Retinal pigment epithelial cell (primary cell): Measurements from ENCODE around the gene KCNN3.

Source experiments
- DNase-seq: peaks from one replicate; pipeline ENCODE4 v3.0.0-alpha.2; 2010; ENCODE audit warnings: low read depth
- H3K4me3 ChIP-seq: 2 replicates; pipeline ENCODE4 v1.5.1; 2011; ENCODE audit warnings: mild to moderate bottlenecking, low read length, control low read depth, moderate library complexity
- TF ChIP-seq, protein P1 (sequence below): conservative IDR thresholded peaks from 2 replicates; pipeline ENCODE4 v1.5.1; 2011; ENCODE audit warnings: low read depth, low read length, control low read depth, inconsistent platforms

KCNN3 gene

DNA sequence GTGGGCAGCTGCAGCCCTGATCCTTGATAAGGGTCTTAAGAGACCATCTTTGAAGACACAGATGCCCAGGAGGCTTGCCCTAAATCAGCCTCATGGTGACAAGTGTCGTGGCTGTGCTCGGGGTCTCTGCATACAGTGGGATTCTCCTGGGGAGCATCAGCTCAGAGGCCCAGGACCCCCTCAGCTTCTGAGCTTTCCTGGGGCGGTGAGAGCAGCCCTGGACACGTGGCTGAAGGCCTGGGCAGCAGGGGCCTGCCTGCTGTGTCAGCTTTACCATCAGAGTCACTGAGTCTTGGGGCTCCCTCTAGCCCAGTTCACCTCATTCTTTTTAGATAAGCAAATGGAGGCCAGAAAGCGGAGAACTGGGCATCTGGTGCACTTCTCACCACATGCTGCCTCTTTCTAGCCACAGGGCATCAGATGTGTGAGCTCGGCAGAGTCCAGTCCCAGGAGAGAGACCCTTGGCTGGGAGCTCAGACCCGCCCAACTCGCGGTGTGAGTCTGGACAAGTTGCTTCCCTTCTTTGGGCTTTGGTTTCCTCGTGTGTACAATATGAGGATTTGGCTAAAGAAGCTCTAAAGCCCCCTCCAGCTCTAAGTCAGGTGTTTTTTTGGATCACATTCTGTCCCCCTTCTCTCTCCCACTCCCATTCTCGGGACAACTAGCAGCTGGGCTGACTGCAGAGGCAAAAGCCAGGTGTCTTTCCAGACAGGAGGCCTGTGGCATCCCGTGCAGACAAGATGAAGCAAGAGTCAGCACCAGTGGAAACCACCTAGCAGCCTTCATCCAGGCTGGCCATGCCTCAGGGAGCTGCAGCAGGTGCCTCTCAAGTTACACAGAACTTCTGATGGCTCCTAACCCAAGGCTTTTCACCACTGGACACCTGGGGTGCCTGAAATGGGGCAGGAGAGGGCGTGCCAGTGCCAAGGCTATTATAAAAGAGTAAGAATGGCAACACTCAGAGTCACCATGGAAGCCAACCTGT is 119.1 kb downstream of the KCNN3 start:
- DNase-seq, result no peak
- H3K4me3 ChIP-seq, result no peak overlapping the region
- TF ChIP-seq, protein P1, sequence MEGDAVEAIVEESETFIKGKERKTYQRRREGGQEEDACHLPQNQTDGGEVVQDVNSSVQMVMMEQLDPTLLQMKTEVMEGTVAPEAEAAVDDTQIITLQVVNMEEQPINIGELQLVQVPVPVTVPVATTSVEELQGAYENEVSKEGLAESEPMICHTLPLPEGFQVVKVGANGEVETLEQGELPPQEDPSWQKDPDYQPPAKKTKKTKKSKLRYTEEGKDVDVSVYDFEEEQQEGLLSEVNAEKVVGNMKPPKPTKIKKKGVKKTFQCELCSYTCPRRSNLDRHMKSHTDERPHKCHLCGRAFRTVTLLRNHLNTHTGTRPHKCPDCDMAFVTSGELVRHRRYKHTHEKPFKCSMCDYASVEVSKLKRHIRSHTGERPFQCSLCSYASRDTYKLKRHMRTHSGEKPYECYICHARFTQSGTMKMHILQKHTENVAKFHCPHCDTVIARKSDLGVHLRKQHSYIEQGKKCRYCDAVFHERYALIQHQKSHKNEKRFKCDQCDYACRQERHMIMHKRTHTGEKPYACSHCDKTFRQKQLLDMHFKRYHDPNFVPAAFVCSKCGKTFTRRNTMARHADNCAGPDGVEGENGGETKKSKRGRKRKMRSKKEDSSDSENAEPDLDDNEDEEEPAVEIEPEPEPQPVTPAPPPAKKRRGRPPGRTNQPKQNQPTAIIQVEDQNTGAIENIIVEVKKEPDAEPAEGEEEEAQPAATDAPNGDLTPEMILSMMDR, result no peak

DNA sequence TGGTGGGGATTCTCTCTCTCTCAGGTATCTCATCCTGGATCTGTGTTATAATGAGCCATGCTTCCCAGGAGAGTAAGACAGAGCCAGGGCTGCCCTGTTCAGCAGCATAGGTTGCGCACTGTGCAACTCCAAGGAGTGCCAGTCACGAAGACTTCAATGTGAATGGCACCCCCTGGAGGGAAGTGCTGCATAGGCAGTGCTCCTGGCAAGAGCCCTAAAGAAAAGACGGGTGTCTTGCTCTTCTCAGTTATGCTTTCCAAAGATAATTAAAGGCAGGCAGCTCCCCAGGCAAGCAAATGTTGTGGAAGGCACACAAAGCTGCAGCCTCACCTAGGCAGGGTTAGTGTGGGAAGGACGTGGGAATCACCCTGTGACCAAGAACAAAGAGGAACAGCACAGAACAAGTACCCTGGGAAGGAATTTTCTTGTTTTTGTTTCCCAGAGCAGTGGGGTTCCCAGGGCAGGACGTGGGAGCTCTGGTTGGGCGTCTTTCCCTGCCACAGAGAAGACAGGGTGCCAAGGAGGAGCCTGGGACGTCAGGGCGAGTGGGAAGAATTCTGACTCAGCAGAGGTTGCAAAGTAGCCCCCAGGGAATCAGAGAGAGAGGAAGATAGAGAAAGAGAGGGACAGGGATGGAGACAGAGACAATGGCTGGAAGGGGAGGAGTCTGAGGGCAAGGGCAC is 120.9 kb downstream of the KCNN3 start:
- no peak overlapping the region for H3K4me3 ChIP-seq
- TF ChIP-seq, protein P1, result peak; percentile 49
- no peak for DNase-seq

DNA sequence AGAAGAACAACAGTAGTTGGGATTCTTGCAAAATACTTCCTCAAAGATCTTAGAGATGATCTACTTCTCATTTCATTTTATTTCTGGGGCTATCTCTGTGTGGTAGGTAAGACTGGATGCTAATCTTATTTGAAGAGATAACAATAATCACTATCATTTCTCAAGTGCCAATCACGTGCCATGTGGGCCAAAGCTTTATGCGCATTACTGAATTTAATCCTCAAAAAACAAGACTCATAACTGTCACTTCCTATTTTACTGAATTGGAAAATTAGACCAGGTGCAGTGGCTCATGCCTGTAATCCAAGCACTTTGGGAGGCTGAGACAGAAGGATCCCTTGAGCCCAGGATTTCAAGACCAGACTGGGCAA is 121.7 kb downstream of the KCNN3 start:
- no peak overlapping the region for H3K4me3 ChIP-seq
- TF ChIP-seq, protein P1, result no peak
- no peak for DNase-seq

DNA sequence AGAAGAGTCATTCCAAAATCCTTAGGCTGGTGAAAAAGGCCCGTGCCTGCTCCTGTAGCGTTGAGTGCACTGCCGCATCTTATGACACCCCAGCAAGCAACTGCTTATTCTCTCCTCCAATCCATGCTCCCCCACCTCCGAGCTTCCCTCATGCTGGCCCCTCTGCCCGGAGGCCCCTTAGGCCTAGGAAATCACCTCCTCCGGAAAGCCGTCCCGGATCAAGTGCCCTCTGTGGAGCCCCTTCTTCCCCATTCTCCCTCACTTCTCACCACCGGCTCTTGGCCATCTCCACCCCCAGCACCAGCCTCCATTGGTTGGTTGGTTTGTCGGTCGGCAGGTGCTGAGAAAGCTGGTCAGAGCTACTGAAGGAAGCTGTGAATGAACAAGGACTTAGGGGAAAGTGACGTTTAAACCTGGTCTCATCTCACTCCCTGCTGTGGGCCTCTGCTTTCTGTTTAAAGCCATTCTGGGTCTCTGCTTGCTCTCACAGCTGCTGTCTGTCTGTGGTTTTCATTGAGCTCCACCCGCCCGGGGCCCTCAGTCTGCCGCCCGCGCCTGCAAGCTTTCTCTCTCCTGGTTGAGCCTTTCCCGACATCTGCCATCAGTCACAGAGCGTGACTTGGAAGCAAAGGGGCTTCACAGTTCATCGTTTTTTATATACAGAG is 122.2 kb downstream of the KCNN3 start:
- no peak overlapping the region for H3K4me3 ChIP-seq

DNA sequence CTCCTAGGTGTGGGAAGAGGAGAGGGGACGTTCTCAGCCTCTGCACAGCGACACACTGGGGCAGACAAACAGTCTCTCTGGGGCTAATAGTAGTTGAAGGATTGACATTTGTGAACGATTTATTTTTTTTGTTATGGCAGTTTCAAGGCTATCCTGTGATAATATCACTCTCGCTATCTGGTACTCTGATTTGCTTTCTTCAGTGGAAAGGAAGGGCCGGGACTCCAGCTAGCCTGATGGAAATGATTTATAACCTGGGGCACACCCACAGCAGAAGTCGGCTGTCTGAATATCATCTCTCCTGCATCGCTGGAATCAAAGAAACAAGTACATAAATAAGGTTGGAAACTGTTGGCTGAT is 122.7 kb downstream of the KCNN3 start:
- no peak for DNase-seq
- no peak overlapping the region for H3K4me3 ChIP-seq
- TF ChIP-seq, protein P1, result no peak

More for the DNA sequence above, 122.2 kb downstream of the KCNN3 start:
- no peak for DNase-seq
- TF ChIP-seq, protein P1, result no peak

DNA sequence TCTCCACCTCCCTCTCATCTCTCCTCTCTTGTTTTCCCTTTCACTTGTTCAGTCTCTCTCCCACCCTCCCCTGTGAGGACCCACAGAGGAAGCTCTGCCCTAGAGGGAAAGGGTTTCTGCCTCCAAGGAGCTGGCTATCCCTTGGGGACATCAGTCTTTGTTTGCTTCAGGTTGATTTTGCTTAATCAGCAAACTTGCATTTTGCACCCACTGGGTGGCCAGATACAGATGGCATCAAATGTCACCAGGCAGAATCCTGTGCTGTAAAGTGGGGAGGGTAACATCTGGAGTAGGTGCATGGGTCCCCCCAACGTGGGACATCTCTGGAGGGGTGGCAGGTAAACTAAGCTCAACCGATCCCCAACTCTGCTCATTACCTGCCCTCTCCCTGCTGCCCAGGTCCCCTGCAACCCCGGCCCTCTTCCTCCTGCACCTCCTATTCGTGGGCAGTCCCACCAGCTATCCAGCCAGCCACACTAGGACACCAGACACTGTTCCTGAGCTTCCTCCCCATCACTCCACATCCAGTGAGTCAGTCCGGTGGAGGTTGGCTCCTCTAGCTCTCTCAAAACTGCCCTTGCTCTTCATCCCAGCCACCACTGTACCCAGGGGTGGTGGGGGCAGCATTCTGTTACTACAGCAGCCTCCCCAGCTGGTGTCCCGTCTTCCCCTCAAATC is 123.3 kb downstream of the KCNN3 start:
- H3K4me3 ChIP-seq, result no peak overlapping the region
- TF ChIP-seq, protein P1, result no peak
- DNase-seq, result no peak
